HG03457 (cell line): Measurements from ENCODE around the gene GPR50.

Experiments used
- ATAC-seq: cut with Tn5 transposase; IDR thresholded peaks from one replicate; pipeline ENCODE4 v1.9.1; 2021; ENCODE audit warnings: moderate number of reproducible peaks; ENCODE audit not compliant: unreplicated experiment

Gene GPR50

DNA sequence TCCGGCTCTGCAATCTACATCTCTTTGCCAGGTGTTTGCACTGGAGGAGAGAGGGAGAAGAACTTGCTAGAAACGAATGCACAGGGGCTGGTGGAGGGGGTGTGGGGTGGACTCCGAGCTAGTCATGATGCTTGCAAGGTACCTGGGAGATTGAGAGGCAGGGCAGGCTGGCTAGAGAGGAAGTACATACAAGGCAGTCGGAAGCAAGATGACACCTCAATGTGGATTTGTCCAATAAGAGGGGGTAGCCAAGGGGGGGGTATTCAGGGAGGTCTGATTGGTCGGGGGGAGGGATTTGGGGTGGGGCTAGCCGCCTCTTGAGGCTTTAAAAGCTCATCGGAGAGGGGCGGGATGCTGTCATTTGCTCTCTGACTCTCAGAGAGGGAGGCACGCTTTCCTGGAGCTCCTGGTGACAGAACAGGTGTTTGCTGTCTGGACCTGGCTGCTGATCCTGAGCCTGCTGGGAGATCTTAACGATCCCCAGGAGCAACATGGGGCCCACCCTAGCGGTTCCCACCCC lies at the start of gene GPR50:
GPR50 (plus strand) TSS at position 354 of the 520 bp plus-strand sequence; CDS start at position 492, 138 bp downstream.
- ATAC-seq = no peak

GRCh38 chrX:151132531-151132930 lies 43.9 kb upstream of the GPR50 start:
- ATAC-seq = no peak

DNA sequence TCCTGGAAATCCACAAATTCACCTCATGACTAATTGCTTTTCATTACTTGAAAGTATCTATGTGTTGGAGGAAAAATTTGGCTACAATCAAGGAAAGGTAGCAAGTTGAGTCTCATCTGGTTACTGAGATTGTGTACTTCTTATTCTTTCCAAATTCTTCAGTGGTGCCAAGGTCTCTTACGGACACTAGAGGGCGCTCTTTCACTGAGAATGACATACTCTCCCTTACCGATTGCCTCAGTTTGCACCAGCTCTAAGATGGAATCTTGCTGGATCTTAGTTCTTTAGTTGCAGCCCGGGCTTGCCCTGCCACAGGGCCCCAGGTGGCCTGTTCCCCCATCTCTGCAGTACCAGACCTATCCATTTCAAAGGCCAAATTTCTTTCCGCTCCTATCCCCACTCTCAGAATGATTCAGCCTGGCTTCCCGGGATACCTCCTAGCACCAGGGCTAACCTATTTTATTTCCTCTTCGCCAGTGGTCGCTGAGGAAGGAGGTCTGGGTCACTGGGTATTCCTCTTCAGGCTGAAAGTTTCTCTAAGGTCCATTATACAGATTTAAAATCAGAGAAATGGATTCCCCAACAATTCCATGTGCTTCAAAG lies 24.6 kb upstream of the GPR50 start:
- no peak for ATAC-seq

- ATAC-seq = no peak
These were observed 23.3 kb upstream of the GPR50 start for GRCh38 chrX:151153086-151153485.

DNA sequence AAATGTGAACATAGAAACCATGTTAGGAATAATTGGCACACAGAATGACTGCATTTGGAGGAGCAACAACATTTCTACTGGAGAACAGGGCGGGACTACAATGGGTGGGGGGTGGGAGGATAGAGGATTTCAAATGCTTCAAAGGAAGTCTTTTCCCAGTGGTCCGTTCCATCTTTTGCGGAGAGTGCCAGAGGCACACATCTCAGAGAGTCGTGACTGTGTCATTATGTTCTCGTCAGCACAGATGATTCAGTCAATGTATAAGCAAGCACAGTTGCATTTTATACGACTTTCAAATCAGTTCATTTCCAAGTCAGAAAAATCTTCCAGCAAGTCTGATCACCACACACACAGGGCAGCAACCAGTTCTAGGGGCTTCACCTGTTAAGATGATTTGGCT lies 22.7 kb upstream of the GPR50 start:
- ATAC-seq = no peak

- no peak for ATAC-seq
These were observed 21.1 kb upstream of the GPR50 start for GRCh38 chrX:151155234-151155633.

GRCh38 chrX:151161690-151162089 lies 14.7 kb upstream of the GPR50 start:
- ATAC-seq = no peak

DNA sequence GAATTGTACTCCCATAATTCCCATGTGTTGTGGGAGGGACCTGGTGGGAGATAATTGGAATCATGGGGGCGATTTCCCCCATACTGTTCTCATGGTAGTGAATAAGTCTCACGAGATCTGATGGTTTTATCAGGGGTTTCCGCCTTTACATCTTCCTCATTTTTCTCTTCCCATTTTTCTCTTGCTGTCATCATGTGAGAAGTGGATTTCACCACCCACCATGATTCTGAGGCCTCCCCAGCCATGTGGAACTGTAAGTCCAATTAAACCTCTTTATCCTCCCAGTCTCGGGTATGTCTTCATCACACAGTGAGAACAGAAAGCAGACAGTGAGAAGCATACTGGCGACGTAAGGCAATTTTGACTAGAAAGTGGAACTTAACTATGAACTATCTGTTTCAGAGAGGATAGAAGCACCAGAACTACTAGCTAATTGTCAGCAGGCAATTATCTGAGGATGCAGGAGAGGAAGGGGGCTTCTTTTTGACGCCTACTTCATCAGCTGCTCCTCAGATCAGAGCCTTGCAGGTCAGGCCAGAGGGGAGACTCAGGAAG lies 8.5 kb upstream of the GPR50 start:
- ATAC-seq = no peak

GRCh38 chrX:151169783-151170182 lies 6.6 kb upstream of the GPR50 start:
- ATAC-seq = no peak

GRCh38 chrX:151174581-151175282 lies 1.7 kb upstream of the GPR50 start:
- no peak for ATAC-seq

DNA sequence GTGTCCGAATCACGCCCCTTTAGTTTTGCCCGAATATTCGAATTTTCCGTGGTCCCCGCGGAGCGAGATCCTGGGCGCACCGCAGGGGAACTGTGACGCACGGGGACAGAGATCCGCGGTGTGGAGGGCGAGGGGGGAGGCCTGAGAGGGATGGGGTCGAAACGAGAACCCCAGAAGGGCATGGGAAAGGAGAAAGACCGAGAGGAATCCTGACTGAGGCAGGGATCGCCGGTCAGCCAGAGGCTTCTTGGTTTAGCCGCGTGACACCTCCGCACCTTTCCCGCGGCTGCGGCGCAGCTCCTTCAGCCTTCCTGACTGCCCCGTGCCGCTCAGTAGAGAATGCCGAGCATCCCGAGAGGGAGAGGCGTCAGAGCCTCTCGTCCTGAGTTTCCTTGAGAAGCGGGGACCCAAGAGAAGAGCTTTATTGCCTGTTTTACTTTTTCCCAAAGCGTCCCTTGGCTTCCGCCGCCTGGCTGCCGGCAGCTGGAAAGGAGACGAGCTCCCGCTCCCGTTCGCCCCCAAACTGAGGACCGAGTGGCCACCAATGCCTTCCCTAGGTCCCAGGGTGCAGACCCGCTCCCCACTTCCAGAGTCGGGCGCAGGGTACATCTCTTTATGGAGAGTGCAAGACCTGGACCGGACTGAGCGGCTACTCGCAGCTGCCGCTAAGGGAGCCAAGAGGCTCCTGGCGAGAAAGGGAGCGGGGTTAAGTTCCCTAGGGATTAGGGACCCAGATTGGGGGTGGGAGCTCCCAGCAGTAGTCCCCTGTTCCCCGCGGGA lies 911 bp upstream of the GPR50 start:
- no peak for ATAC-seq

DNA sequence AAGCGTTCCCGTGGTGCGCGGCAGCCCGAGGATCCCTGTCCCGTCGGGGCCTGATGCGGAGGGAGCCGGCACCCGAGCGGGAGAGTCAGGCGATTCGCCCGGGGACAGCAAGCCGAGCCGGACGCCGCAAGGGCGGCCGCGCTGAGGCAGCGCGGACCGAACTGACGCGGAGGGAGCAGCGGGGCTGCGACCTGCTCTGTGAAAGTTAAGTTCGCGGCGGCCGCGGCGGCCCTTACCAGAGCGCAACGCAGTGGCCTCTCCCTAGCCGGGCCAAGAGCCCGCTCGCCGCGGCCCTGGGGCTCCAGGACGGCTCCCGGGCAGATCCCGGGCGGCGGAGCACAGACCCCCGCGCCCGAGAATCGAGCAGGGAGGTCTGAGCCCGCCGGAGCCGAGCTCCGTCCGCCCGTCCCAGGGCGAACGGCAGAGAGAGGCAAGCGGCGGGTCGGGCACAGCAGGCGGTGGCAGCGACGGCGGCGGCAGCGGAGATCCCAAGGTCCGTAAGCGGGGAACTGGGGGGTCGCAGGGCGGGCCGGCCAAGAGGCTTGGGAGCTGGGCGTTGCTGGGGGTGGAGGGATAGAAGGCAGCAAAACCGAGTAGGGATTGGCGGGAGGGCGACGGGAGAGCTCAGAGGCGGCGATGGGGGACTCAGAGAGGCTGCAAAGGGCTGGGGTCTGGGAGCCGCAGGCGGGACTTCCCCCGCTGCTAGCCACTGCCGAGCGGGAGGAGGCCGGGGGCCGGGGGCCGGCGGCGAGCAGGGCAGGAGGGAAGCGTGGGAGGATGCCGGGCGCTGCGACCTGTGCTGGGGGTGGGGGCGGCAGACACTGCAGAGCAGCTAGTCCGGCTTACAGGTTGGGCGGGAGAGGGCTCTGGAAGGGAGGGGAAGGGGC lies 1.0 kb downstream of the GPR50 start:
- ATAC-seq = no peak

- no peak for ATAC-seq
These were observed 2.4 kb downstream of the GPR50 start for GRCh38 chrX:151178746-151179145.

- ATAC-seq = no peak
These were observed 4.0 kb downstream of the GPR50 start for GRCh38 chrX:151180400-151180799.

DNA sequence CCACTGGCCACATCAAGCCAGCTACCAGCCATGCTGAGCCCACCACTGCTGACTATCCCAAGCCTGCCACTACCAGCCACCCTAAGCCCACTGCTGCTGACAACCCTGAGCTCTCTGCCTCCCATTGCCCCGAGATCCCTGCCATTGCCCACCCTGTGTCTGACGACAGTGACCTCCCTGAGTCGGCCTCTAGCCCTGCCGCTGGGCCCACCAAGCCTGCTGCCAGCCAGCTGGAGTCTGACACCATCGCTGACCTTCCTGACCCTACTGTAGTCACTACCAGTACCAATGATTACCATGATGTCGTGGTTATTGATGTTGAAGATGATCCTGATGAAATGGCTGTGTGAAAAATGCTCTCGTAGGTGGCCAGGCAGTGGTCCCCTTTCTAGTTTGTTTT lies 4.7 kb downstream of the GPR50 start:
- ATAC-seq = no peak

DNA sequence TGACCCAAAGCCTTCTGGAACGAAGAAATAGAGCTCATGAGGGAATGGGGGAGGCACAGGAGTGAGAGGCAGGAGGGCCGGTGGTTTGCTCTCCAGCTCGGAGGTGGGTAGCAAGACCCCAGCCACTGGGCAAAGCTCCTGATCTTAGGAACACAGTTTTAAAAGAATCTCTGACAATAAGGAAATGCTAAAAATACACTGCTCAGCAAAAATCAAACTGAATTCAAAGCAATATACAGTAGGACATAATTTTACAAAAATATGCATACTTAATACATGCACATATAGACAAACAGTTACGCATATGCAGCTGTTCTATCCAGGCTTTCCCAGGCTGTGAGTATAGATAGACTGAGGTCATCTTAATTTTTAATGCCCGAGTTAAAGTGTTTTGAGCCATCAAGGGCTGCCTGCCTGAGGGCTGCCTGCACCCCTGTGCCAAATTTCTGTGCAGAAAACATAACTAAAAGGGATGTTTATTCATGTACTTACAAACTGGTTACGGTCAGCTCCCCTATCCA lies 6.9 kb downstream of the GPR50 start:
- no peak for ATAC-seq

DNA sequence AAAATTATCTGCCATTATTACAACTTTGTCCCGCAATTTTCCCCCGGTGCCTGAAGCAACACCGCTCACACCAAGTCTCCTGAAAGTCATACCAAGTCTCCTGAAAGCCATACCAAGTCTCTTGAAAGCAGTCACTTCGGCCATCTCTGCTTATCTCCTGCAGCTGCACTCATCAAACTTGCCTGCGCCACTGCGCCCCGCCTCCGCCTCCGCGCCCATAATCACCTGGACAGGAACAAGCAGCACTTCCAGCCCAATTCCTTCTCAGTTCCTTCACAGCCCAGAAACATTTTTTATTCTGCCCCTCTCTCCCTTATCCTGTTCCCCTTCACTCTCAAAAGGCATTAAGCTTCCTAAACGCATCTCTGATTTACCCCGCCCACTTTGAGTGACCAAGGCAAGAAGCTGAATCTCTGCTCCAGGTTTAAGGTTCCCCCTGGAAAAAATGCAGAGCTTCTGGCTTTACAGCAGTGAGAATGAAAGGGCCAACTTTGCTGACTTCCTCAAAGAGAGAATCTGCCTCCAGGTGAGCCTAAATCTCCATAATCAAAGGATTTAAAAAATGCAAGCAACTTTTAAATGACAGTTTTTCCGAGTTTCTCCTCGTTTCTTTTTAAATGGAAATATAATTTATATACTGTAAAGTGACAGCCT lies 7.7 kb downstream of the GPR50 start:
- ATAC-seq = no peak

GRCh38 chrX:151184705-151185104 lies 8.3 kb downstream of the GPR50 start:
- ATAC-seq = no peak

- ATAC-seq = no peak
These were observed 30.5 kb downstream of the GPR50 start for GRCh38 chrX:151206871-151207270.

DNA sequence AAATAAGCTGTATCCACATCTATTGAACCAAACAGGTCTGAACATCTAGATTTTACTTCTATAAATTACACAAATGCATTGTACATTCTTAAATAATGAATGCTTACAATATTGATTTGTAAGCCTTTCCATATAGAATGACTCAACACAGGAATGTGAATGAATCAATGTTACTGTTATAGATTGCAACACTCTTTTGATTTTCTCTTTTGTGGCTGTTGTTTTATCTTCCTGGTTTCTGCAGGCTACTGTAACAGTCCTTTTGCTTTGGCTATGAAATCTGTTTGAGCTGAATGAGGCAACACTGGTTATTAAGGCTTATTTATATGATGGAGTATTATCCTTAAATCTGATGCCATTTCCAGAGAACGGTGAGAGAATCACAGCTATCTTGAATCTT lies 49.5 kb downstream of the GPR50 start:
- ATAC-seq = no peak
